Ectodermal cell (in vitro differentiated cells): ENCODE measurements around the gene ALDH1L1.

ENCODE experiments used
- H3K27ac ChIP-seq: 2 replicates; pipeline ENCODE4 v1.7.0; 2013; ENCODE audit warnings: mild to moderate bottlenecking, low read depth, low read length; ENCODE audit not compliant: insufficient read depth, poor library complexity, severe bottlenecking
- H3K27me3 ChIP-seq: 2 replicates; pipeline ENCODE4 v1.7.0; 2013; ENCODE audit warnings: mild to moderate bottlenecking, low read length; ENCODE audit not compliant: insufficient read depth, control insufficient read depth, poor library complexity, severe bottlenecking
- H3K36me3 ChIP-seq: one replicate; pipeline ENCODE4 v1.7.0; 2013; ENCODE audit warnings: low read length; ENCODE audit not compliant: control insufficient read depth, insufficient read depth
- H3K4me1 ChIP-seq: one replicate; pipeline ENCODE4 v1.7.0; 2013; ENCODE audit warnings: low read length; ENCODE audit not compliant: control insufficient read depth, insufficient read depth
- H3K4me3 ChIP-seq: 2 replicates; pipeline ENCODE4 v1.7.0; 2013; ENCODE audit warnings: low read depth, low read length, control low read depth; ENCODE audit not compliant: insufficient read depth
- H3K9me3 ChIP-seq: 2 replicates; pipeline ENCODE4 v1.7.0; 2013; ENCODE audit warnings: mild to moderate bottlenecking, low read length, moderate library complexity; ENCODE audit not compliant: control insufficient read depth
- WGBS, 2 experiments: methylation state at CpG; one replicate each; pipeline ENCODE4 v1.1.7; 2013; ENCODE audit warnings: missing lambda C conversion rate in 2 of 2; 5-methylcytosine and 5-hydroxymethylcytosine counted together

The ALDH1L1 gene

DNA sequence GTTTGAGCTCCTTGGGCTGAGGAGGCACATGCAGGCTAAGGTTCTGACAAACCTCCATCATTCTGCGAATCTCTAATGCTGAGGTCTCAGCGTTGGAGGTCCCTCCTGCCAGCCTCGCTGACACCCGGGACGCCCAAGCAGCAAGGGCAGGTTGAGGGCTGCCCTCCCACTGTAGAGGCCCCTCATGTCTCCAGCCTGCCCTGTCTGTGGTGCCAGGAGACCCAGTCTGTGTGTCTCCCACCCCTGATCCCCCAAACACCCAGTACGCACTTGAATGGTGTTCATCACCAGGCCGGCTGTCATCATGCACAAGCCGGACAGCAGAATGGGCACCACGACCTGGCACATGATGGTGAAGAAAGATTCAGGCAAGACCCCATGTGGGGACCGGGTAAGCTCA lies 124.3 kb downstream of the ALDH1L1 start:
- no peaks in the 10 kb centered on the region for H3K36me3 ChIP-seq
- no peaks in the 10 kb centered on the region for H3K9me3 ChIP-seq
- no peaks in the 10 kb centered on the region for H3K4me1 ChIP-seq
- WGBS, 2 experiments: 89 to 90% methylated on average over 10 of the region's 10 CpGs
- H3K27ac ChIP-seq: no peak overlapping the region
- H3K27me3 ChIP-seq: no peaks in the 10 kb centered on the region
- H3K4me3 ChIP-seq: no peak overlapping the region

DNA sequence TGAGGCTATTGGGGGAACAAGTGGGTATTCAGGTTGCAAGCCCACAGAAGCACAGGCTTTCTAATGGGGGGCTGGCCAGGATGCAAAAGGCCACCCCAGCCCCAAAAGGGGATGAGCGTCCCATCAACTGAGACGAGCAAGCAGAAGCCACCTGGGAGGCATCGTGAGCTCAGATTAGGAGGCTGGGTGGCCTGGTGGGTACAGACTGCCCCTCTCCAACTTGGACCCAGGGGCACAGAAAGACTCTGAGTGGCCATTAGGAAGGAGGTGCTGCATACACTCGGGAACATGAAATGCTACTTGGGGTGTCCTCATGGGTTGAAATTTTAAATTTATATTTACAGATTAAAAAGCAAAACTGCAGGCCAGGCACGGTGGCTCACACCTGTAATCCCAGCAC lies 125.5 kb downstream of the ALDH1L1 start:
- no peak overlapping the region for H3K27ac ChIP-seq
- H3K27me3 ChIP-seq: no peaks in the 10 kb centered on the region
- H3K9me3 ChIP-seq: no peaks in the 10 kb centered on the region
- H3K36me3 ChIP-seq: no peaks in the 10 kb centered on the region
- no peak overlapping the region for H3K4me3 ChIP-seq
- no peaks in the 10 kb centered on the region for H3K4me1 ChIP-seq
- WGBS, 2 experiments: 85 to 93% methylated on average over 5 of the region's 5 CpGs

DNA sequence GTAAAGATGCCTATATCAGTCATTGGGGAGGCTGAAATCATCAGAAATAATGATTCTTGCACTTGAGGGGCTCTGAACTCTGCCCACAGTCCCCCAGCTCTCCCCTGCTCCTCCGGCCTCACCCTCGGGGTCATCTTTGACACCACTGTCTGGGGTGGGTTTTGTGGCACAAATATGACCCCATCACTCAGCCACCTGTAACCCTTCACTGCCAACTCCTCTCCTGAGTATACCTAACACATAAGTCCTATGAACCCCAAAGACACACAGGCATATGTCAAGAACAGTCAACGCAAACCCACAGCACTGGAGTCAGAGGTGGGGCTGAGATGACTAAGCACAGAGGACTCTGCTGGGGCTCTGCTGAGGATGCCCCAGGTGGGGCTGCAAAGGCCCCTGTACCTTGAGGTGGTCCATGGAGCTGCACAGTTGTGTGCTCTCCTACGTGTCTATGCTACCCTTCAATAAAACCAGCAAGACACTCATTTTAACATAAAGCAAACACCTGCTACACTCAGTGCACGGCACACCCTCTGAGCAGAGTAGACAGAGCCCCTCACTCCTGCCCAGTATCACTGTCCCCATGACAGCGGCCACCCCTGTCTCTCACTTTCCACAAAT lies 126.3 kb downstream of the ALDH1L1 start:
- Histone ChIP-seq H3K27ac (no peak overlapping the region), H3K4me1 (no peaks in the 10 kb centered on the region), H3K36me3 (no peaks in the 10 kb centered on the region), H3K9me3 (no peaks in the 10 kb centered on the region), H3K27me3 (no peaks in the 10 kb centered on the region), H3K4me3 (no peak overlapping the region)
- WGBS, 2 experiments: 91 to 94% methylated on average over 6 of the region's 6 CpGs
